HG03103 (cell line): ENCODE measurements around the gene ARHGEF26.
A peak's percentile ranks its signal among the peaks of the same experiment; 100 is the strongest.
"Not testable (repeated sequence)": the region's sequence is repeated elsewhere in the genome, so short reads cannot be mapped to it uniquely, and the experiment has no call there.

Experiments used
- ATAC-seq: cut with Tn5 transposase; IDR thresholded peaks from one replicate; pipeline ENCODE4 v1.9.1; 2021; ENCODE audit warnings: low read depth; ENCODE audit not compliant: unreplicated experiment

The ARHGEF26 gene, protein sequence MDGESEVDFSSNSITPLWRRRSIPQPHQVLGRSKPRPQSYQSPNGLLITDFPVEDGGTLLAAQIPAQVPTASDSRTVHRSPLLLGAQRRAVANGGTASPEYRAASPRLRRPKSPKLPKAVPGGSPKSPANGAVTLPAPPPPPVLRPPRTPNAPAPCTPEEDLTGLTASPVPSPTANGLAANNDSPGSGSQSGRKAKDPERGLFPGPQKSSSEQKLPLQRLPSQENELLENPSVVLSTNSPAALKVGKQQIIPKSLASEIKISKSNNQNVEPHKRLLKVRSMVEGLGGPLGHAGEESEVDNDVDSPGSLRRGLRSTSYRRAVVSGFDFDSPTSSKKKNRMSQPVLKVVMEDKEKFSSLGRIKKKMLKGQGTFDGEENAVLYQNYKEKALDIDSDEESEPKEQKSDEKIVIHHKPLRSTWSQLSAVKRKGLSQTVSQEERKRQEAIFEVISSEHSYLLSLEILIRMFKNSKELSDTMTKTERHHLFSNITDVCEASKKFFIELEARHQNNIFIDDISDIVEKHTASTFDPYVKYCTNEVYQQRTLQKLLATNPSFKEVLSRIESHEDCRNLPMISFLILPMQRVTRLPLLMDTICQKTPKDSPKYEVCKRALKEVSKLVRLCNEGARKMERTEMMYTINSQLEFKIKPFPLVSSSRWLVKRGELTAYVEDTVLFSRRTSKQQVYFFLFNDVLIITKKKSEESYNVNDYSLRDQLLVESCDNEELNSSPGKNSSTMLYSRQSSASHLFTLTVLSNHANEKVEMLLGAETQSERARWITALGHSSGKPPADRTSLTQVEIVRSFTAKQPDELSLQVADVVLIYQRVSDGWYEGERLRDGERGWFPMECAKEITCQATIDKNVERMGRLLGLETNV

DNA sequence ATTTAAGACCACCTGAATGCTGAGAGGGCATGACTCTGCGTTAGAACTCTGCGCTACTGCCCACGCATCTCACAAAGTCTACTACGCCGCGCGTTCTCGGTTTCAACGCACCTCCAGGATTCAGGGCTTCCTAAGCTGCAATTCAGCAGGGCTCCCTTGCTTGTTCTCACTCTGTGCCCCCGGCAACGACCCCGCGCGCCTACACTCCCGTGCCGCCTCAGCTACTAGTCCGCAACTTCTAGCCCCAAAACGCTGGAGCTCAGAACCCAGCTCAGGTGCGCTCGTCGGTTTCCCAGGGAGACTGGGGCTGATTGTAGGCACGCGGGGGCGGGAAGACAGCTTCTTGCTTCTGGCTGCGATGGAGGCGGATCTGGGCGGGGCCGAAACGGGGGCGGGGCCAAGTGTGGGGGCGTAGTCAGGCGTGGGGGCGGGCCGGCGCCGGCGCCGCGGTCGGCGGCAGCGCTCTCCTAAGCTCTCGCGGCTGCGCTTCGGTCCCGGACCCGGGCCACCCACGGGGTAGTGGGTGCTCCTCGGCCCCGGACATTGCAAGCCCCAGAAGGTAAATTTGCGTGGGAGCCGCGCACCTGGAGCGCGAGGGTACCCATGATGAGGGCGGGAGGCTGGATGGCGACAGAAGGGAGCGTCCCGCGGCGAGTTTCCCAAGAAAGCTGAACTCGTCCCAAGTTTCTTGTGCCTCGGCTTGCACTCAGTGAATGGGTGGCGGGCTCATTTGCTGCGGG lies at the start of gene ARHGEF26:
Gene ARHGEF26, plus strand, starts transcription at position 430 of the 740 bp plus-strand sequence. CDS start 603 bp downstream, outside the sequence.
- ATAC-seq: peak; percentile 56

DNA sequence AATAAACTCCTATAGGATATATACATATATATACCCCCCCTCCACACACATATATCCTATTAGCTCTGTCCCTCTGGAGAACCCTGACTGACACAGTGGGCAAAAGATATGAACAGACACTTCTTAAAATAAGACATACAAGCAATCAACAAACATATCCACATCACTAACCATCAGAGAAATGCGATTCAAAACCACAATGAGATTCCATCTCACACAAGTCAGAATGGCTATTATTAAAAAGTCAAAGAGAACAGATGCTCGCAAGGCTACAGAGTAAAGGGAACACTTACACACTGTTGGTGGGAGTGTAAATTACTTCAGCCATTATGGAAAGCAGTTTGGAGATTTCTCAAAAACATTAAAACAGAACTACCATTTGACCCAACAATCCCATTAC lies 46.2 kb upstream of the ARHGEF26 start:
- no peak for ATAC-seq

DNA sequence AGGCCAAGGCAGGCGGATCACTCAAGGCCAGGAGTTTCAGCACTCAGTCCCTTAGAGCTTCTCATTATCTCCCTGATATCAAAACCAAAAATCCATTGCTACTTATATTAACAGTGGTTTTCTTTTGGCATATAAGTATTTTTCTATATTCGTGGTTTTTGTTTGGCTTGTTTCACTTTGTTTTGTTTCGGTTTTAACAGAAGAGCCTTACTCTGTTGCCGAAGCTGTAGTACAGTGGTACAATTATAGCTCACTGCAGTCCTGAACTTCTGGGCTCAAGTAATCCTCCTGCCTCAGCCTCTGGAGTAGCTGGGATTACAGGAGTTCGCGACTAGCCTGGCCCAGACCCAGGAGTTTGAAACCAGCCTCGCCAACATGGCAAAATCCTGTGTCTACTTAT lies 42.5 kb upstream of the ARHGEF26 start:
- no peak for ATAC-seq

DNA sequence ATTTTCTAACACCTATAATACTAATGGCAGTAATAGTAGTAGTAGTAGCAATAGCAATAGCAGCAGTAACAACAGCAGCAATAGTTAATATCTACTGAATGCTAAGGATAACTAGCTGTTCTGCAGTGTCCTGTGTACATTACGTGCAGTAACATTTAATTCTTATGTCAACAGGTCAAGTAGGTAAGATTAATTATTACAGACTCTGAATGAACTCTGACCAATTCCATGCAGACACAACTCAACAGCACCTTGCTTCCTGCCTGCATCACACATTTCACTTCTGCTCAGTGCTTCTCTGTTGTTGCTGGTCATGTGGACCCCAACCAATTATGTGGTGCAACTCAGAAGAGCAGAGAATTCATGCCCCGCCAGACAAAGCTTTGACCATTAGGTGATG lies 39.9 kb upstream of the ARHGEF26 start:
- ATAC-seq: no peak

DNA sequence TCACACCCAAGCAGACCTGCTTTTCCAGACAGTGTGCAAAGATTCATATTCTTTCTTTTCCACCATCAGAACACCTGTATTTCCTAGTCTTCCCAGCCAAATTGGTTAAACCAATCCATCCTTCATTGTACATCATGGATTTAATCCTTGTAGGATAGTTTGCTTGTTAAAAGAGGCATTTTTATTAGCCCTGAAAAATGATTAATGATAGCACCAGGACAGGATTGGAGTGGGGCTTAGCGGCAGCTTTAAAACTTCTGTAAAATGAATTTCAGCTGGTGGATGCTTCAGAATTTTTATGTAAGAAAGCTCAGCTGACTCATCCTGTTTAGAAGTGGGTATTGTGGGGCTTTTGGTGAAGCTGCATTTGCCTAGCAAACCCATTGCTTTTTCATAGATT lies 36.1 kb upstream of the ARHGEF26 start:
- ATAC-seq: no peak

DNA sequence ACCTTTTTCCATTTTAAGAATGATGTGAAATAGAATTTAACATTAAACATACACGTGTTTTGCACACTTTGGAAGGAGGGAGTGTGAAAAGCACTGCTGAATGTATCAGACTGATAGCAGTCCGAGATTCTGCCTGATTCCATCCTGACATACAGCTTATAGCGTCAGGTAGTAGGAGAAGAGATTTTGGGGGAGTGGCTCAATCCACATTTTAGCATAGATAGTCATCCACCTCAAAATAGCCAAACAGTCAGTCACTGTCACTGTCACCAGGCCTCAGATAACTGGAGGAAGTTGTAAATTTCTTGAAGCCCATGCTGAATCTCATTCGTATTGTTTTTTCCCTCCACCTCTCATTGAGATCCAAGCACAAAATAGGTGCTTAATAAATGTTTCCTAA lies 35.4 kb upstream of the ARHGEF26 start:
- no peak for ATAC-seq

DNA sequence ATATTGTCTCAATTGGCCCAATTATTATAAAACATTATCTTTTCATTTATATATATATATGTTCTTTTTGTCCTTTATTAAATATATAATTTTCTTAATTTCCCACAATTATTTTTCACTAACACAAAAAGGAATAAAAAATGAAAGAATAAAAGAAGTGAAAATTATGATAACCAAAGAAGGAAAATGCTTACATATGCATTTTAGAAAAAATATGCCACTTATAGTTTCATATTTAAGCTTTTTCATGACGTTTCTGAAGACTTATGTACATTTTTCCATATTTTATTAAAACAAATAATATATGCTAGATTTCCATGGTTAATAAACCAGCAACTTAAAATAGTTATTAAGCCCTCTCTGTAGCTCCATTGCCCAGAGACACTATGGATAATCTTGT lies 34.9 kb upstream of the ARHGEF26 start:
- no peak for ATAC-seq

DNA sequence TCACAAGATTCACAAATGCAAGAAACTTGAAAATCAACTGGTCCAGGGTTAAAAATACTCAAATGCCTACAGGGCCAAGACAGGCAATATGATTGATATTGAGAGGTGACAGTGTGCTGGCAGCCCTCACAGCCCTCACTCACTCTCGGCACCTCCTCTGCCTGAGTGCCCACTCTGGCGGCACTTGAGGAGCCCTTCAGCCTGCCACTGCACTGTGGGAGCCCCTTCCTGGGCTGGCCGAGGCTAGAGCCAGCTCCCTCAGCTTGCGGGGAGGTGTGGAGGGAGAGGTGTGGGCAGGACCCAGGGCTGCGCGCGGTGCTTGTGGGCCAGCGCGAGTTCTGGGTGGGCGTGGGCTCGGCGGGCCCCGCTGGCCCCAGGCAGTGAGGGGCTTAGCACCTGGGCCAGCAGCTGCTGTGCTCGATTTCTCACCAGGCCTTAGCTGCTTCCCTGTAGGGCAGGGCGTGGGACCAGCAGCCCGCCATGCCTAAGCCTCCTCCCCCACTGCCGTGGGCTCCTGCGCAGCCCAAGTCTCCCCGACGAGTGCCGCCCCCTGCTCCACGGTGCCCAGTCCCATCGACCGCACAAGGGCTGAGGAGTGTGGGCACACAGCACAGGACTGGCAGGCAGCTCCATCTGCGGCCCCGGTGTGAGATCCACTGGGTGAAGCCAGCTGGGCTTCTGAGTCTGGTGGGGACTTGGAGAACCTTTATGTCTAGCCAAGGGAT lies 33.3 kb upstream of the ARHGEF26 start:
- not testable (repeated sequence) for ATAC-seq

DNA sequence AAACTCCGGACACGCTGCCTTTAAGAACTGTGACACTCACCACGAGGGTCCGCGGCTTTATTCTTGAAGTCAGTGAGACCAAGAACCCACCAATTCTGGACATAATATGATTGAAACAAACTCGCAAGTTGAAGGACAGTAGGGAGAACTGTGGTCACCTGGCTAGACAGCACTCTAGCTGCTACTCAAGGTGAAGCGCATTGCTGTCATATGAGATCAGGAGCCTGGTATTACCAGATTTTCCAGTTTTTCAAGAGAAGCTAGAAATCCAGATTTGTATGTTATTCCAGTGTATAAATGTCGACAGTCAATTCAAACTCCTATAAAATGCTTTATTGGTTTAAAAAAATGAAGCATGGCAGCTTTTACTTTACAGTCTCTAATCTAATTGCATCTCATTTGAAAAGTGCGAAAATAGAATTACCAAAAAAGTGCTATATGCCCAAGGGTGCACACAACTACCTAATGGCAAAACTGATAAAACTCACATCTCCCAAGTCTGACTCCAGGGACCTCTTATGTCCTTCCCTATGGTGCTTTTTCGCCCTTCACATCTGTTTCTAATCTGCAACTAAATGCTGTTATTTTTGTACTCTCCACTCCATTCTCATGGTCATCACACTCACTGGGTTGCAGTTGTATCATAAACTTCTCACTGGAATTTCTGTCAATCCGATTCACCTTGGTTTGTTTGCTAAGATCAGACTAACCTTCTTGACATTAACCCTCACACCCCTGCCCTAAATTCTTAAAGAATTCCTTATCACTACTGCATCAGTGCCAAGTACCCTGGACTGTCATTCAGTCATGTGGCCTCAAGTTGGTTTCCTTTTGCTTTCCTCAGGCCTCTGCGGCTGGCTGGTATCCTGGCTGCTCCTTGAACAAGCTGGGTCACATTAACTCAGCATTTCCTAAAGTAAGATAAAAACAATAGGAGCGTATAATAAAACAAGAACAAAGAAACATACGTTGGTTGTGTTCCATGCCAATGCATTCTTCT lies 31.5 kb upstream of the ARHGEF26 start:
- no peak for ATAC-seq

DNA sequence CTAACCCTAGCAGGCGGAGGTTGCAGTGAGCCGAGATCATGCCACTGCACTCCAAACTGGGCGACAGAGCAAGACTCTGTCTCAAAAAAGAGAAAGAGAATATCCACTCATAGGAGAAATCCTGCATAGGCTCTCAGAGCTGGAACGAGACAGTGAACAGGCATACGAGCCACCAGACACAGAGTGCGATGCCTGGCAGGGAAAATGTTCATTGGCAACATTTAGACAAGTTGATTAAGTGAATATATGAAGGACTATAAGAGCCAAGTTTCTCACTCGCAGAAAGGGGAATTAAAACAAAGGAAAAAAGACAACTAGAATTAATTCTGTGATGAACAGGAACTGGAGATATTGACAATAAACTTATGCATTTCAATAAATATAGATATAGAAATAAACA lies 27.1 kb upstream of the ARHGEF26 start:
- no peak for ATAC-seq

DNA sequence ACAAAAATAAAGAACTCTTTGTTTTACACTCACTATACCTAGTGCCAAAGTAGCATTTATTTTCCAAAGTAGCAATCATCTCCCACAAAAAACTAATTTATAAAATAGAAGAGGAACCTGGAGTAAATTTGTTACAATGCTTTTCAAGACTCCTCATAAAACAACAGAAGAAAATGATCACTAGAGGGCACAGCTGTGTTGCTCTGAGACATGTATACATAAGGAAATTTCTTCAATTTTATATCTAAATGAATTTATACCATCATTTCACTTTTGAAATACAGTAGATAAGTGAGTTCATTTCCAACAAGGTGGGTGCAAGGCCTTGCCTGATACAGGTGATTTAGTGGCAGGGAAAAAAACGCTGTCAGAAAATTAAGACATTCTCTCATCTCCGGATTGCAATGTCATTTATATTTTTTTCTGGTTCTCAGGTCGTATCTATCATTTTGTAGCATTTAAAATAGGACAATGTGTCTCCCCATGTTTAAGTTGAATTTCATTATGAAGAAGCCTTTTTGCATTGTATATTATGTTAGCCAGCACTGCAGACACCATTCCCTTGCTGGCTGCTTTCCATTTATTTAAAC lies 25.3 kb upstream of the ARHGEF26 start:
- ATAC-seq: no peak

DNA sequence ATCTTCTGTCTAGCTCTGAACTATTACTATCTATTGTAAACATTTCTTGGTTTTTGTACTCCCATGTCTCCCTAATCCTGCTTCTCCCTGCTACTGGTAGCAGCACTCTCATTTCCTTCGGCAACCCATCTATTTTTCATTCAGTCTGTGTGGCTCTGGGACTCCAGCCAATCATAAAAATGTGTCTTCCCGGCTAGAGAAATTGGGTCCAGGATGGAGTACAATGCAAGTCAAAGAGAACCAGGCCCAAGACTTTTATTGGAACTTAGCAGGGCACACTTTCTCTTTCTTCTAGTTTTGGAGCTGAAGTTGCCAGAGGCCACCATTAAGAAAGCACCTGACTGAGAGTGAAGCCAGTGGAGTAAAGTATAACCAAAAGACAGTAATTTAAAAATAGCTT lies 22.8 kb upstream of the ARHGEF26 start:
- ATAC-seq: no peak

DNA sequence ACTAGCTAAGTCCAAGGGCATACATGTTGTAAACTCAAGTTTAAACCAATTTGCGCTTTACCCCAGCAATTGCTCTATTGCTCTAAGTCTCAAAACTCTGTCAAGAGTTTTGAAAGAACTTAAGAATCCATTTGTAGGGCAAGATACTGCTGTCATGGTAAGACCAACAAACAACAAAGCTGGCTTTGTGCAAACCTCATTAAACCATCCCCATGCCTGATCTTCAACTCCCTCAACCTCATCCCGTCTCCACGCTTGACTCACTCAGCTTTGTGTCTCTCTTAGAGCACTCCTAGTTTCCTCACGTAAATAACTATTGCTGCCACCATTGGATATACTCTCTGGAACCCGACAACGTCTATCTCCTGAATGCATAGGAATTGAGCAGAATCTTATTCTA lies 20.6 kb upstream of the ARHGEF26 start:
- no peak for ATAC-seq

DNA sequence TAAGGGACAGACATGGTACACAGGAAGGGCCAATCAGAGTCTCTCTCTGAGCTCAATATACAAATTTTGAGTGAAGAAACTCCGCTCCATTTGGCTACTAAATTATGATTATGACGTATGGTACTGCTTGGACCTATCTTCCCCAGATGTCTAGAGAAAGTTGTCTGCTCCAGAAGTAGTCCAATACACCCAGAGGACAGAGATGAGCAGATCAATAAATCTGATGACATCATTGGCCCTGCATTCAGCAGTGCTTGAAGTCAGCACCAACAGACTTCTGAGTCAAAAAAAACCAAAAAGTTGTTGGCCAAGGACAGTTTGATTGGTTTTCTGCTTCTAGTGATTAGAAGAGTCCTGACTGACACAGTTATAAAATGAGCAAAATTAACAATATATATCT lies 19.9 kb upstream of the ARHGEF26 start:
- ATAC-seq: no peak

DNA sequence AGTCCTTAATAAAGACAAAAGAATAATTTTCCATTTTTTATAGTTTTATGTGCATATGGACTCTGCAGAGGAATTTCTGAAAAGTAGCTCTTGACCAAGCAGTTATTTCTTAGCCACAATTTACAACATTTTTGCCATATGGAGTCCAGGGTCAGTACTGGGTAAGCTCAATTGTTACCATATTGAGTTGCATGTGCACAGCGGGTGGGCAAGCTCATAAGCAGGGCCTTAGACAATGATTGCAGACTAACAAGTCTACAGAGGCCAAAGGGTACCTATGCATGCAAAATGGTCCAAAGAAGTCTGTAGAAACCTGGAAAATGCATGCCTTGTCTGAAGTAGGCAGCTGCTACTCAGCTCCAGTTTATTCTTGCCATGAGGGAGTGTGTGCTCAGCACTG lies 19.0 kb upstream of the ARHGEF26 start:
- no peak for ATAC-seq

DNA sequence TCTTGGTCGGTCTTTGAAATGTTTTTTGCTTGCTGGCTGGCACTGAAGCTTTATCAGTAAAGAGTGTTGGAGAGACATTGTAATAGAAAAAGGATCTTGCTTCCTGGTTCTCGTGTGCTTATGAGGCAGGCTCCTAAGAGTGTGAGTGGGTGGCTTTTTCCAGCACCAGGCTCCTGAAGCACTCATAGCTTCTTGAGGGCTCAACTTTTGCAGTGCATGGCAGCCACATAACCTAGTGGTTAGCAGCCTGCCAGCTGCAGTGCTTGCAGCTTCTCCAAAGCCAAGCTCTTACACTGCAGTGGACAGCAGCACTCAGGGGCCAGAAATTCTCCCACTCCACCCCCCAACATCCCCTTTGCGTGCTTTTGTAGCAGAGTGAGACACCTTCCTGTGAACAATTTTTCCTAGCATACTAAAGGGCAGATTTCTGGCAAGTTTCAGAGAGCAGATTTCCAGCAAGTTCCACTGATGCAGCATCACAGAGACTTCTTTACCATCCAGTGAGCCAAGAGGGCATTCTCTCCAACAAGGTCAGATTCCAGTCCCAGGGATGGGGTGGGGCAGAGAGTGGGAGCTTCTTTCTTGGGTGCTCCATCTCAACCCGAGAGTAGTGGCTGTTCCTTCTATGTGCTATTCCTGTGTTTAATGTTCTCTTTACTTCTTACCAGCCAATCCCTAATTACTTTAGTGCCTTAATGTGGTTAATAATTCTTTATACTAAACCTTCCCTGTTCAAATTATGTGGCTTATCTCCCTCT lies 15.8 kb upstream of the ARHGEF26 start:
- no peak for ATAC-seq

DNA sequence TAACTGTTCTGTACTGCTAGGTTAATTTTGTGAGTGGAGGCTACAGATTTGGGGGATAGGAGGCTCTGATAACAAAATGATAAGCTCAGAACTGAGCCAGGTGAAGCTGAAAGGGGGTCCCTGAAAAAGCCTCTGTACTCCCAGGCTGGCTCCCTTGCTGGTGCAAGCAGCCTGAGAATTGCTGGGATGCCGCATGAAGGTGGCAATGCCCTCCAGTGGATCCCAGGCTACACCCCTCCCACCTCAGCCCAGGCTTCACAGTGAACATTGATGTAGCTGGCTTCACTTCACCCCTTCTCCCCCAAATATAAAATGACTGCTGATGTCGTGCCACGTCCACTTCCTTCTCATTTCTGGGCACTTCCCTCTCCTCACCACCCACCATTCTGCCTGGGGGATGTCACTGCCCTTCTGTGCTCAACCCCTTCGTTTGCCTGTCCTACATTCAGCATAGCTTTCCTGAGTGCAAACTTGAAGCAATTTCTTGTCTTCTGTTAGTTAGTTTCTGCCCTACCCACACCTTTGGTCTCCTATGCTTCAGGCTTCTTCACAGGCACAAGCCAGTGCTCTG lies 9.7 kb upstream of the ARHGEF26 start:
- ATAC-seq: no peak
